T-helper 1 cell (primary cell): ENCODE measurements around the gene SMU1.
"Not testable (repeated sequence)": the region's sequence is repeated elsewhere in the genome, so short reads cannot be mapped to it uniquely, and the experiment has no call there.

Experiments used
- DNase-seq, 5 donors: peaks; one replicate each; pipeline ENCODE4 v3.0.0-alpha.2; 2012 to 2020

SMU1 gene

GRCh38 chr9:33105504-33105903 lies 29.0 kb upstream of the SMU1 start:
- no peak for DNase-seq

GRCh38 chr9:33104401-33104800 lies 27.9 kb upstream of the SMU1 start:
- DNase-seq = no peak

- DNase-seq = no peak
Measured at GRCh38 chr9:33103501-33104281, 27.2 kb upstream of the SMU1 start.

GRCh38 chr9:33102551-33103210 lies 26.2 kb upstream of the SMU1 start:
- no peak for DNase-seq

GRCh38 chr9:33101104-33101951 lies 24.9 kb upstream of the SMU1 start:
- DNase-seq = no peak

- no peak for DNase-seq
Measured at GRCh38 chr9:33099754-33100153, 23.3 kb upstream of the SMU1 start.

- no peak for DNase-seq
Measured at GRCh38 chr9:33097192-33097591, 20.7 kb upstream of the SMU1 start.

GRCh38 chr9:33092634-33093033 lies 16.2 kb upstream of the SMU1 start:
- no peak for DNase-seq

- not testable (repeated sequence) for DNase-seq
Measured at GRCh38 chr9:33085672-33086071, 9.2 kb upstream of the SMU1 start.

GRCh38 chr9:33082538-33083326 lies 6.3 kb upstream of the SMU1 start:
- DNase-seq = peak in 1 of 5 donors; percentile 9

GRCh38 chr9:33082128-33082527 lies 5.7 kb upstream of the SMU1 start:
- peak in 1 of 5 donors; percentile 14 for DNase-seq

GRCh38 chr9:33081128-33081851 lies 4.8 kb upstream of the SMU1 start:
- peak; percentile 26 to 92 (median 53) for DNase-seq

GRCh38 chr9:33080534-33080933 lies 4.1 kb upstream of the SMU1 start:
- peak in 1 of 5 donors; percentile 52 for DNase-seq

- no peak for DNase-seq
Measured at GRCh38 chr9:33068991-33069390, 7.5 kb downstream of the SMU1 start.

- no peak for DNase-seq
Measured at GRCh38 chr9:33065157-33066076, 11.1 kb downstream of the SMU1 start.

- DNase-seq = no peak
Measured at GRCh38 chr9:33051144-33051543, 25.3 kb downstream of the SMU1 start.

GRCh38 chr9:33049680-33050361 lies 26.7 kb downstream of the SMU1 start:
- DNase-seq = no peak

- DNase-seq = no peak
Measured at GRCh38 chr9:33048054-33048465, 28.4 kb downstream of the SMU1 start.

- no peak for DNase-seq
Measured at GRCh38 chr9:33046061-33046460, 30.4 kb downstream of the SMU1 start.

GRCh38 chr9:33044677-33045282 lies 31.7 kb downstream of the SMU1 start:
- no peak for DNase-seq
